ENCODE data around the gene FAM171A2.

The FAM171A2 gene

DNA sequence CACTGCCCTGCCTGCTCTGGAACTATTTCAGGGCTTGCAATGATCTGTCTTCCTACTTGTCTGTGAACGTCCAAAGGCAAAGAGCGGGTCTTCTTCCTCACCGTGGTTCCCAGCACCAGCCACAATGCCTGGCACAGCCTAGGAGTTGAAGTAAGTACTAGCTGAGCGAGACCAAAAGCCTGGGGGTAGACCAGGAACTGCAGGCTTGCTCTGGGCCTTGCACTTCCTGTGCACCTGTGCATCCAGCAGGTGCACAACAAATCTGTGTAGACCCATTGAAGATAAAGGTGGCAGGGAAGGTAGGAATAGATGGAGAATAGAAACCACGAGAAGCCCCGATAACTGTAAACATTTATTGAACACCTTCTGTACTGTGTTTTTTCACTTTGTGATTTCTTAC lies 4.6 kb downstream of the FAM171A2 start:
- DNase-seq (ENCODE audit: low read depth in 1 of 2, low spot score in 1 of 2), result no peak
- Histone ChIP-seq H3K4me3 (replicated peaks; ENCODE audit: insufficient read depth, low read length) (no peak overlapping the region), H3K27ac (replicated peaks) (no peak overlapping the region), H3K27me3 (ENCODE audit: insufficient read depth, poor library complexity, severe bottlenecking) (peaks cover 39% of the 10 kb centered on the region)
- no peak for TF ChIP-seq REST (IDR thresholded peaks at IDR 0.05; ENCODE audit: insufficient replicate concordance, low read depth)
- TF ChIP-seq, protein P1, sequence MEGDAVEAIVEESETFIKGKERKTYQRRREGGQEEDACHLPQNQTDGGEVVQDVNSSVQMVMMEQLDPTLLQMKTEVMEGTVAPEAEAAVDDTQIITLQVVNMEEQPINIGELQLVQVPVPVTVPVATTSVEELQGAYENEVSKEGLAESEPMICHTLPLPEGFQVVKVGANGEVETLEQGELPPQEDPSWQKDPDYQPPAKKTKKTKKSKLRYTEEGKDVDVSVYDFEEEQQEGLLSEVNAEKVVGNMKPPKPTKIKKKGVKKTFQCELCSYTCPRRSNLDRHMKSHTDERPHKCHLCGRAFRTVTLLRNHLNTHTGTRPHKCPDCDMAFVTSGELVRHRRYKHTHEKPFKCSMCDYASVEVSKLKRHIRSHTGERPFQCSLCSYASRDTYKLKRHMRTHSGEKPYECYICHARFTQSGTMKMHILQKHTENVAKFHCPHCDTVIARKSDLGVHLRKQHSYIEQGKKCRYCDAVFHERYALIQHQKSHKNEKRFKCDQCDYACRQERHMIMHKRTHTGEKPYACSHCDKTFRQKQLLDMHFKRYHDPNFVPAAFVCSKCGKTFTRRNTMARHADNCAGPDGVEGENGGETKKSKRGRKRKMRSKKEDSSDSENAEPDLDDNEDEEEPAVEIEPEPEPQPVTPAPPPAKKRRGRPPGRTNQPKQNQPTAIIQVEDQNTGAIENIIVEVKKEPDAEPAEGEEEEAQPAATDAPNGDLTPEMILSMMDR (IDR thresholded peaks at IDR 0.05; ENCODE audit: insufficient read depth, low read length), result no peak
- no peak for TF ChIP-seq SPI1 (IDR thresholded peaks at IDR 0.05; ENCODE audit: borderline replicate concordance, low read depth)
- no peak for TF ChIP-seq GABPA (IDR thresholded peaks at IDR 0.05; ENCODE audit: low read depth)
- no peak for TF ChIP-seq POLR2AphosphoS5 (IDR thresholded peaks at IDR 0.05; ENCODE audit: low read depth)

GRCh38 chr17:44358066-44358465 lies 5.6 kb downstream of the FAM171A2 start:
- TF ChIP-seq SPI1 (IDR thresholded peaks at IDR 0.05; ENCODE audit: borderline replicate concordance, low read depth), result no peak
- TF ChIP-seq GABPA (IDR thresholded peaks at IDR 0.05; ENCODE audit: low read depth), result no peak
- no peak for TF ChIP-seq REST (IDR thresholded peaks at IDR 0.05; ENCODE audit: insufficient replicate concordance, low read depth)
- TF ChIP-seq, protein P1 (IDR thresholded peaks at IDR 0.05; ENCODE audit: insufficient read depth, low read length), result no peak
- no peak for TF ChIP-seq POLR2AphosphoS5 (IDR thresholded peaks at IDR 0.05; ENCODE audit: low read depth)
- H3K27me3 ChIP-seq (ENCODE audit: insufficient read depth, poor library complexity, severe bottlenecking), result peaks cover 39% of the 10 kb centered on the region

DNA sequence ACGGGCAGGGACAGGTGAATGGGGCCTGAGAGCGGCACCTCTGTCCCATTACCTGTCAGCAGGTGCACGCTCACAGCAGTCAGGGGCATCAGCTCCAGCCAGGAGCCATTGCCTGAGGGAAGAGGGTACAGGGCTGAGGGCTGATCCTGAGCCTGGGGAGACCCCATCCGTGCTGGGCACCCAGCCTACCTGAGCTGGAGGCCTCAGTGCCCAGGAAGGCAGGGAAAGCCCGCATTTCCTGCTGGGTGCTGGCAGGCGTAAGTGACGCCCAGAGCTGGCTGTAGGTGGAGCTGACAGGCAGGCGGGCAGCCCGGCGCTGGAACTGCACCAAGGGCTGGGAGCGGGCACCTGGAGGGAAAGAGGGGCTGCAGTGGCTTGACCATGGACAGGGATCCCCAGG lies 7.4 kb downstream of the FAM171A2 start:
- H3K27me3 ChIP-seq (ENCODE audit: insufficient read depth, poor library complexity, severe bottlenecking), result peaks cover 32% of the 10 kb centered on the region
- DNase-seq (ENCODE audit: low read depth in 1 of 2, low spot score in 1 of 2), result no peak
- no peak overlapping the region for H3K27ac ChIP-seq (replicated peaks)
- TF ChIP-seq, protein P1 (IDR thresholded peaks at IDR 0.05; ENCODE audit: insufficient read depth, low read length), result no peak
- TF ChIP-seq GABPA (IDR thresholded peaks at IDR 0.05; ENCODE audit: low read depth) (no peak), POLR2AphosphoS5 (IDR thresholded peaks at IDR 0.05; ENCODE audit: low read depth) (no peak), SPI1 (IDR thresholded peaks at IDR 0.05; ENCODE audit: borderline replicate concordance, low read depth) (no peak), REST (IDR thresholded peaks at IDR 0.05; ENCODE audit: insufficient replicate concordance, low read depth) (no peak)
- no peak overlapping the region for H3K4me3 ChIP-seq (replicated peaks; ENCODE audit: insufficient read depth, low read length)

More at GRCh38 chr17:44358066-44358465, 5.6 kb downstream of the FAM171A2 start:
- H3K4me3 ChIP-seq (replicated peaks; ENCODE audit: insufficient read depth, low read length), result no peak overlapping the region
- no peak overlapping the region for H3K27ac ChIP-seq (replicated peaks)
- DNase-seq (ENCODE audit: low read depth in 1 of 2, low spot score in 1 of 2), result no peak
